IPS-20b (cell line): ENCODE data around the gene KEAP1.
"Not testable (repeated sequence)": the region's sequence is repeated elsewhere in the genome, so short reads cannot be mapped to it uniquely, and the experiment has no call there.

ENCODE experiments used
- H3K27ac ChIP-seq: one replicate; pipeline ENCODE4 v1.5.1; 2013; ENCODE audit warnings: low read length
- H3K27me3 ChIP-seq: 2 replicates; pipeline ENCODE4 v1.6.1; 2013; ENCODE audit warnings: mild to moderate bottlenecking, low read length, inconsistent platforms; ENCODE audit not compliant: insufficient read depth
- H3K36me3 ChIP-seq: 2 replicates; pipeline ENCODE4 v1.6.1; 2013; ENCODE audit warnings: low read depth, mild to moderate bottlenecking, inconsistent platforms, low read length, moderate library complexity; ENCODE audit not compliant: insufficient read depth
- H3K4me1 ChIP-seq: 2 replicates; pipeline ENCODE4 v1.6.1; 2013; ENCODE audit warnings: mild to moderate bottlenecking, control low read depth, inconsistent platforms, low read length, moderate library complexity; ENCODE audit not compliant: insufficient read depth
- H3K4me3 ChIP-seq: 2 replicates; pipeline ENCODE4 v1.5.1; 2013; ENCODE audit warnings: mild to moderate bottlenecking, low read length, inconsistent platforms
- H3K9ac ChIP-seq: 2 replicates; pipeline ENCODE4 v1.6.1; 2013; ENCODE audit warnings: low read depth, mild to moderate bottlenecking, inconsistent platforms, low read length, moderate library complexity
- H3K9me3 ChIP-seq: 2 replicates; pipeline ENCODE4 v1.6.1; 2013; ENCODE audit warnings: mild to moderate bottlenecking, low read depth, low read length, inconsistent platforms; ENCODE audit not compliant: insufficient read depth

The KEAP1 gene

GRCh38 chr19:10478476-10478875, 24.7 kb downstream of the KEAP1 start:
- Histone ChIP-seq H3K36me3 (no peaks in the 10 kb centered on the region), H3K4me3 (no peak overlapping the region), H3K27me3 (peaks cover 16% of the 10 kb centered on the region), H3K27ac (no peak overlapping the region), H3K9me3 (no peaks in the 10 kb centered on the region), H3K9ac (no peak overlapping the region), H3K4me1 (no peaks in the 10 kb centered on the region)

- H3K4me3 ChIP-seq: no peak overlapping the region
- no peak overlapping the region for H3K27ac ChIP-seq
- no peak overlapping the region for H3K9ac ChIP-seq
- H3K27me3 ChIP-seq: peaks cover 14% of the 10 kb centered on the region
- no peaks in the 10 kb centered on the region for H3K36me3 ChIP-seq
- no peaks in the 10 kb centered on the region for H3K4me1 ChIP-seq
- H3K9me3 ChIP-seq: no peaks in the 10 kb centered on the region
These were observed 28.1 kb downstream of the KEAP1 start for GRCh38 chr19:10474962-10475451.

GRCh38 chr19:10473192-10473591, 30.0 kb downstream of the KEAP1 start:
- H3K4me3 ChIP-seq: no peak overlapping the region
- H3K27me3 ChIP-seq: no peaks in the 10 kb centered on the region
- no peaks in the 10 kb centered on the region for H3K4me1 ChIP-seq
- no peaks in the 10 kb centered on the region for H3K36me3 ChIP-seq
- no peaks in the 10 kb centered on the region for H3K9me3 ChIP-seq
- H3K27ac ChIP-seq: no peak overlapping the region
- H3K9ac ChIP-seq: no peak overlapping the region

GRCh38 chr19:10471909-10472308, 31.2 kb downstream of the KEAP1 start:
- no peaks in the 10 kb centered on the region for H3K36me3 ChIP-seq
- H3K4me3 ChIP-seq: no peak overlapping the region
- H3K27me3 ChIP-seq: no peaks in the 10 kb centered on the region
- peaks cover 2% of the 10 kb centered on the region; the same call in 1 of the 2 replicates for H3K4me1 ChIP-seq
- no peak overlapping the region for H3K27ac ChIP-seq
- no peaks in the 10 kb centered on the region for H3K9me3 ChIP-seq
- H3K9ac ChIP-seq: no peak overlapping the region

GRCh38 chr19:10468133-10468532, 35.0 kb downstream of the KEAP1 start:
- no peaks in the 10 kb centered on the region for H3K9me3 ChIP-seq
- H3K27me3 ChIP-seq: no peaks in the 10 kb centered on the region
- peaks cover 2% of the 10 kb centered on the region; the same call in 1 of the 2 replicates for H3K4me1 ChIP-seq
- H3K9ac ChIP-seq: no peak overlapping the region; the same call in 1 of the 2 replicates
- no peaks in the 10 kb centered on the region for H3K36me3 ChIP-seq
- H3K27ac ChIP-seq: no peak overlapping the region
- H3K4me3 ChIP-seq: no peak overlapping the region; the same call in 1 of the 2 replicates

- Histone ChIP-seq H3K36me3 (no peaks in the 10 kb centered on the region), H3K27ac (no peak overlapping the region), H3K4me1 (peaks cover 2% of the 10 kb centered on the region; the same call in 1 of the 2 replicates), H3K9me3 (no peaks in the 10 kb centered on the region), H3K9ac (no peak overlapping the region), H3K4me3 (no peak overlapping the region), H3K27me3 (peaks cover 7% of the 10 kb centered on the region)
These were observed 36.0 kb downstream of the KEAP1 start for GRCh38 chr19:10467104-10467706.

GRCh38 chr19:10464456-10464855, 38.7 kb downstream of the KEAP1 start:
- Histone ChIP-seq H3K27ac (no peak overlapping the region), H3K36me3 (no peaks in the 10 kb centered on the region), H3K27me3 (peaks cover 8% of the 10 kb centered on the region)

GRCh38 chr19:10462557-10462956, 40.6 kb downstream of the KEAP1 start:
- no peaks in the 10 kb centered on the region for H3K9me3 ChIP-seq
- H3K9ac ChIP-seq: no peak overlapping the region
- peaks cover 8% of the 10 kb centered on the region for H3K27me3 ChIP-seq
- no peak overlapping the region for H3K4me3 ChIP-seq
- H3K4me1 ChIP-seq: no peaks in the 10 kb centered on the region; the same call in 1 of the 2 replicates
- H3K36me3 ChIP-seq: no peaks in the 10 kb centered on the region
- H3K27ac ChIP-seq: no peak overlapping the region

More at GRCh38 chr19:10464456-10464855, 38.7 kb downstream of the KEAP1 start:
- H3K9ac ChIP-seq: no peak overlapping the region
- H3K9me3 ChIP-seq: no peaks in the 10 kb centered on the region
- H3K4me3 ChIP-seq: no peak overlapping the region
- peaks cover 2% of the 10 kb centered on the region; the same call in 1 of the 2 replicates for H3K4me1 ChIP-seq

GRCh38 chr19:10462042-10462441, 41.1 kb downstream of the KEAP1 start:
- H3K9me3 ChIP-seq, H3K4me1 ChIP-seq, H3K27me3 ChIP-seq, H3K36me3 ChIP-seq, H3K27ac ChIP-seq, H3K9ac ChIP-seq: not testable (repeated sequence)
- peak overlapping the region; percentile 78; the same call in 1 of the 2 replicates for H3K4me3 ChIP-seq

GRCh38 chr19:10461047-10461949, 41.9 kb downstream of the KEAP1 start:
- H3K27ac ChIP-seq: no peak overlapping the region
- no peaks in the 10 kb centered on the region for H3K36me3 ChIP-seq
- peak overlapping the region; percentile 40; the same call in 1 of the 2 replicates for H3K9ac ChIP-seq
- no peaks in the 10 kb centered on the region for H3K9me3 ChIP-seq
- peak overlapping the region; percentile 78 for H3K4me3 ChIP-seq
- H3K27me3 ChIP-seq: peaks cover 8% of the 10 kb centered on the region
- H3K4me1 ChIP-seq: no peaks in the 10 kb centered on the region

- Histone ChIP-seq H3K27ac (no peak overlapping the region), H3K9ac (no peak overlapping the region), H3K4me1 (no peaks in the 10 kb centered on the region), H3K36me3 (no peaks in the 10 kb centered on the region), H3K9me3 (no peaks in the 10 kb centered on the region), H3K27me3 (peaks cover 8% of the 10 kb centered on the region), H3K4me3 (no peak overlapping the region)
These were observed 42.5 kb downstream of the KEAP1 start for GRCh38 chr19:10460714-10461046.

GRCh38 chr19:10458733-10459132, 44.4 kb downstream of the KEAP1 start:
- H3K9ac ChIP-seq, H3K9me3 ChIP-seq: not testable (repeated sequence)

More at GRCh38 chr19:10458733-10459132, 44.4 kb downstream of the KEAP1 start:
- not testable (repeated sequence) for H3K4me1 ChIP-seq, H3K27me3 ChIP-seq, H3K36me3 ChIP-seq, H3K27ac ChIP-seq, H3K4me3 ChIP-seq
